Cardiac fibroblast (primary cell): Measurements from ENCODE around the gene WDR3.

Experiments
- DNase-seq, 2 donors: peaks; one replicate each; pipeline versions ENCODE4 v3.0.0 to v3.0.0-alpha.2; 2010; ENCODE audit warnings: low read depth in 2 of 2
- H3K4me3 ChIP-seq, 2 donors: replicated peaks in 1 of 2; 1 replicate in 1 of 2; 2 replicates in 1 of 2; pipeline ENCODE4 v1.5.1; 2011; ENCODE audit warnings: low read depth in 2 of 2, low read length in 2 of 2, mild to moderate bottlenecking in 2 of 2, moderate library complexity in 1 of 2
- TF ChIP-seq, protein P1 (sequence below): IDR thresholded peaks from one replicate; pipeline ENCODE4 v1.5.1; 2011; ENCODE audit warnings: low read depth, mild to moderate bottlenecking, low read length, inconsistent platforms

Gene WDR3

GRCh38 chr1:118004312-118004711, 74.8 kb downstream of the WDR3 start:
- H3K4me3 ChIP-seq = no peak overlapping the region
- DNase-seq = no peak
- TF ChIP-seq, protein P1, sequence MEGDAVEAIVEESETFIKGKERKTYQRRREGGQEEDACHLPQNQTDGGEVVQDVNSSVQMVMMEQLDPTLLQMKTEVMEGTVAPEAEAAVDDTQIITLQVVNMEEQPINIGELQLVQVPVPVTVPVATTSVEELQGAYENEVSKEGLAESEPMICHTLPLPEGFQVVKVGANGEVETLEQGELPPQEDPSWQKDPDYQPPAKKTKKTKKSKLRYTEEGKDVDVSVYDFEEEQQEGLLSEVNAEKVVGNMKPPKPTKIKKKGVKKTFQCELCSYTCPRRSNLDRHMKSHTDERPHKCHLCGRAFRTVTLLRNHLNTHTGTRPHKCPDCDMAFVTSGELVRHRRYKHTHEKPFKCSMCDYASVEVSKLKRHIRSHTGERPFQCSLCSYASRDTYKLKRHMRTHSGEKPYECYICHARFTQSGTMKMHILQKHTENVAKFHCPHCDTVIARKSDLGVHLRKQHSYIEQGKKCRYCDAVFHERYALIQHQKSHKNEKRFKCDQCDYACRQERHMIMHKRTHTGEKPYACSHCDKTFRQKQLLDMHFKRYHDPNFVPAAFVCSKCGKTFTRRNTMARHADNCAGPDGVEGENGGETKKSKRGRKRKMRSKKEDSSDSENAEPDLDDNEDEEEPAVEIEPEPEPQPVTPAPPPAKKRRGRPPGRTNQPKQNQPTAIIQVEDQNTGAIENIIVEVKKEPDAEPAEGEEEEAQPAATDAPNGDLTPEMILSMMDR = no peak

DNA sequence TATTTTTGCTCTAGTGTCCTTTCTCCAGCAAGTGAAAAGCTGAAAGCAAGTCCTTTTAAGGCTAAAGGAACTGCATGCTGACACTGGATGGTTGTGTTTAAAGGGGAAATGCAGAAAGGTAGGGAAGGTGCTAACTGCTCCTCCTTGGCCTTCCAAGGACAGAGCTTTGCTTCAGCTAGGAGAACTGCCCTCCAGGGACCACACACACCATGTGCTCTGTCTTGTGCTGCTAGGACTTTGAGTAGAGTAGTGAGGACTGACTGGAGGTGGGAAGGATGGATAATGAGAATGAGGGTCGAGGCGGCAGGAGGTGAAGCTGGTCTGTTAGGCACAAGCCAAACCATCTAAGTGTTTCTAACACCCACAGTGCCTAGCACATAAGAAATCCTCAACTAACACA, 77.9 kb downstream of the WDR3 start:
- no peak overlapping the region for H3K4me3 ChIP-seq
- TF ChIP-seq, protein P1 = no peak
- no peak for DNase-seq

DNA sequence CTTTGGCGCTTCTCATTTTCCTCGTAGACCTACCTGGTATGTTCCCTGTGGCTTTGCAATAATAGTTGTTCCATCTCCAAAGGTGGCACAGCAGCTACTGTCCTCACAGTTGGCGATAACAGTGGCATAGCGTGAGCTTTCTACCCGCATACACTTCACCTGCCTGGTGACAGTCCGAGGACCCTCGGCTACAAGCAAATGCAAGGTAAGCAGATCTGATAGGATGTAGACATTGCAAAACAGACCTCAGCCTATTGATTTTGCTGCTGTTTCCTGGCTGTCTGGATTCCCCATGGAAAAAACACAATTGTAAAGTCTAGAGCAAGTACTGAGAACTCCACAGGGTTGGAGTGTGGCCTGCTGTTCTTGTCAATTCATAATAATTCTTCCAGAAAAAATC, 78.5 kb downstream of the WDR3 start:
- DNase-seq = no peak
- no peak overlapping the region for H3K4me3 ChIP-seq
- TF ChIP-seq, protein P1 = no peak

GRCh38 chr1:118012515-118013124, 83.1 kb downstream of the WDR3 start:
- TF ChIP-seq, protein P1 = no peak
- DNase-seq = no peak
- no peak overlapping the region for H3K4me3 ChIP-seq

- H3K4me3 ChIP-seq = no peak overlapping the region
- no peak for DNase-seq
- TF ChIP-seq, protein P1 = no peak
These were observed 83.8 kb downstream of the WDR3 start for GRCh38 chr1:118013336-118013735.

GRCh38 chr1:118013938-118014337, 84.4 kb downstream of the WDR3 start:
- TF ChIP-seq, protein P1 = no peak
- DNase-seq = no peak

More at GRCh38 chr1:118013938-118014337, 84.4 kb downstream of the WDR3 start:
- H3K4me3 ChIP-seq = no peak overlapping the region
